Activated CD4-positive, CD25-positive, alpha-beta regulatory T cell treated with anti-CD3 and anti-CD28 coated beads, Interleukin-2, amount 50 U/mL, for 16 hours (primary cell): ENCODE results near the gene DEPP1.
A peak's percentile ranks its signal among the peaks of the same experiment; 100 is the strongest.
"Not testable (repeated sequence)": the region's sequence is repeated elsewhere in the genome, so short reads cannot be mapped to it uniquely, and the experiment has no call there.

ENCODE experiments used
- DNase-seq: peaks from one replicate; pipeline ENCODE4 v3.0.0-alpha.2; 2020; ENCODE audit warnings: low read depth, low spot score

Gene DEPP1, protein sequence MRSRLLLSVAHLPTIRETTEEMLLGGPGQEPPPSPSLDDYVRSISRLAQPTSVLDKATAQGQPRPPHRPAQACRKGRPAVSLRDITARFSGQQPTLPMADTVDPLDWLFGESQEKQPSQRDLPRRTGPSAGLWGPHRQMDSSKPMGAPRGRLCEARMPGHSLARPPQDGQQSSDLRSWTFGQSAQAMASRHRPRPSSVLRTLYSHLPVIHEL

DNA sequence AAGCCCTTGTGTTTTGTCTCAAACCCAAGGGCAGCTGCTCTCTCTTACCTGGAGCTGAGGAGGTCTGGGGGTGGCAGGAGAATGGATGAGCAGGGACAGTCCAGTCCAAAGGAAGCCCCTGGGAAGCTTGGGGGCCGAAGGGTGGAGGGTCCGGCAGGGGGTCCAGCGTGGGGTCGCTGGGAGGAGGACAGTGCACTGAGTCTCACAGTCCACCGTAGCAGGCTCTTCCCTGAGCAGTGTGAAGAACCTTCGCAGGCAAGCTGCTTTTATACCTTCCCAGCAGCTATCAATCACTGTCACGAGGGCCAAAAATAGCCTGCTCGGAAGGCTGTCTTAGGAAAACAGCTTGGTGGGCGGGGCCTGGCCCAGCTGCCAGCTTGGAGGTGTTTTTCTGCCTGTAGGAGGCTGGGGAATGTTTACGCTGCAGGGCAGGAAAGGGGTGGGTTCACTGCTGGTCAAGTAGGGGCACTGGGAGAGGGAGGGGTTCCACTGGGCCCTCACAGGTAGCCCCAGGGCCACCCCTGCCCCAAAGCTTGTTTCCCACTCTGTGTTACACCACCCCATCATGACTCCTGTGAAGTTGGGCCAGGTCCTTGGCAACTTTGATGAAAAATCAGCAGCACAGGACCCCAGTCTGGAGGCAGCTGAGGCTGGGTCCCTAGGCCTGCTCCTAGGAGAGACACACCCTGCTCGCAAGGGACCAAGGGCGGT lies at the start of gene DEPP1:
Gene DEPP1, minus strand, starts transcription at position 240 of the 711 bp plus-strand sequence. CDS start 779 bp downstream, outside the sequence.
- DNase-seq: no peak

- no peak for DNase-seq
Observed at GRCh38 chr10:45023426-45023825, 44.8 kb upstream of the DEPP1 start.

DNA sequence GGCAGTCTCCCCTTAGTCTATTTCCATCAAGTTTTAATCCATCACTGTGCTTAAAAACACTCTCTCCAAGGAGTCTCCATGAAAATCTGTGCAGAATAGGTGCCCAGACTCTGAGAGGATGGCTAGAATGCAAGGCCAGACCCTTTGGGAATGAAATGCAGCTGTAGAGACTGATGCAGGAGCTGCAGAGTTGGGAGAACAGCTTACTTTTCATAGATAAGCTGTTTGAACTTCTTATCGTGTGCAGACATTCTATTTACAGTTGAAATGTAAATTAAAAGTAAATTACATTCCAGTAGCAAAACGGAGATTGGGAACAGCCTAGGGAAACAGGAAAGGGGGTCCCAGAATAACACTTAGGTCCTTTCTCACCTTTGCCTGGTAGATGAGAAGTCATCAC lies 37.0 kb upstream of the DEPP1 start:
- no peak for DNase-seq

GRCh38 chr10:45014557-45014956 lies 35.9 kb upstream of the DEPP1 start:
- not testable (repeated sequence) for DNase-seq

DNA sequence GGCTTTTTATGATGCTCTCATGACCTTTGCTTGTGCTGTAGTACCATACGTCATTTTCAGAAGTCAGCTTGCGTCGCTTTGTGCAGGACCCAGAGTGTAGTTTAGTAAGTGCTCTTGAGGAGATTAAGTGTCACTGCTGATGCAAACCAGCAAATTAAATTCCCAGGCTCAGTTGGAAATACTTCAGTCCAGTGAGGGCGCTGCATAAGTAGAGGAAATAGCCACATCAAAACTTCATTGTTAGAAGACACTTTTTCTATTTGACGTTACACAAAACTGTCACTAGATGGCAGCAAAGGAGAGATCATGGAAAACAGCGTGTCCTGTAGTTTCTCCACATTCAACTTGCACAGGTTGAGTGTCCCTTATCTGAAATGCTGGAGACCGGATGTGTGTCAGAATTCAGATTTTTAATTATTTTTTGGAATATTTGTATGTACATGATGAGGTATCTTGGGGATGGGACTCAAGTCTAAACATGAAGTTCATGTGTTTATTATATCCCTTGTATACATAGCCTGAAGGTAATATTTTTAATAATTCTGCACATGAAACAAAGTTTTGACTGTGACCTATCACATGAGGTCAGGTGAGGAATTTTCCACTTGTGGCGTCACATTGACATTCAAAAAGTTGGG lies 30.0 kb upstream of the DEPP1 start:
- no peak for DNase-seq

- DNase-seq: no peak
Observed at GRCh38 chr10:45006276-45007030, 27.8 kb upstream of the DEPP1 start.

DNA sequence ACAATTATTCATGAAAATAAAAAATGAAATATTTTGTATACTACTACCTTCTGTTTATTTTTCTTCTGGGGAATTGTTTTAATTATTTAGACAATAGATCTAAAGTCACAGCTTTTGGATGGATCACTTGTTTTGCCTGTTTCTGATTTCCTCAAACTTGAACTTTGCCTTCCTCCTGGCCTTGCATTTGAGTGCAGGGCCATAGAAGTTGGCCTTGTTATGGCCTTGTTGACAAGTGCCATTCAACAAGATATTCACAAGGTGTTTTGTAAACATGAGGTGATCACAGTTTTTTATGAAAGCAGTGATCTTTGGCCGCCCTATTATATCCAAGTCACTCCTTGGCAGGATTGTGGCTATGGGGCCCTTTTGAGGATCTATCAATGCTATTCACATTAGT lies 26.7 kb upstream of the DEPP1 start:
- no peak for DNase-seq

DNA sequence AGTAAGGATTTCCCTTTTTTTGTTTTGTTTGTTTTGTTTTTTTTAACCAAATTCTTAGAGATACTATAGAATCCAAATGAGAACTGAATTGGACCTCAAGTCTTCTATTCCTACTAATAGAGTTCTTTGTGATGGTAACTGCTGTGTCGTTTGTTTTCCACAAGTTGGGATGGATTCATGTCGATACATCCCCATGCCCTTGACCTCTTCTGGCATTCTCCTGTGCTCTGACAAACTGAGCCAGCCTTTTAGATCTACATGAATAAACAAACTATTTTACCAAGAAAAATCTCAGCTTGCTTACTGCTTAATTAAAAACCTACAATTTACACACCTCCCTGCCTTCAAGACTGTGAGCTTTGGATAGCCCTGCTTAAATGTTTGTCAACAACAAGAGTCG lies 26.1 kb upstream of the DEPP1 start:
- DNase-seq: no peak

- no peak for DNase-seq
Observed at GRCh38 chr10:45003432-45004000, 24.9 kb upstream of the DEPP1 start.

- no peak for DNase-seq
Observed at GRCh38 chr10:45001381-45002148, 23.0 kb upstream of the DEPP1 start.

DNA sequence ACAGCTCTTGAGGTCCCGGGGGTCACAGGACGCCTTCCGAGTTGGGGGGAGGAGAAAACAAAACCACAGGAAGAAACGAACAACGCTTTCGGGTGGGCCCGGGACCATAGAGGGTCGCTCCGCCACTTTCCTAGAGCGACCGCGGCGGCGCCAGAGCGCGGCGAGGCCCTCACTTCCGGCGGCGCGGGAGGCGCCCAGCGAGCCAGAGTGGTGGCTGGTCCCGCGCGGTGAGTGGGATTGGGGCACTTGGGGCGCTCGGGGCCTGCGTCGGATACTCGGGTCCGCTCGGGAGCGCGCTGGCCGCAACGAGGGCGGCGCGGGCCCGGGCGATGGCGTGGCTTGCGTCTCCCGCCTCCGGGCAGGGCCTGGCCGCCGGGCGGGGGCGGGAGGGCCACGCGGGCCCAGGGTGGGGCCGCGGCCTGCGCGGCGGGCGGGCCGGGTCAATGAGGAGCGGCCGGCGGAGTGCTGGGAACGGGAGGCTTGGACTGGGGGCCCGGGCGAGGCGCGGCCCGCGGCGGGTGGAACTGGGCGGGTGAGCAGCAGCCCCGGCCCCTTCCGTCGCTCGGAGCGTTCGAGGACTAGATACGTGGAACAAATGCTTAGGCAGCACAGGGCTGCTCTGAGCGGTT lies 22.3 kb upstream of the DEPP1 start, which contains the start of gene ZNF22:
Gene ZNF22, plus strand, starts transcription at position 172 of the 629 bp plus-strand sequence. CDS start 2,446 bp downstream, outside the sequence.
- DNase-seq: peak; percentile 15

DNA sequence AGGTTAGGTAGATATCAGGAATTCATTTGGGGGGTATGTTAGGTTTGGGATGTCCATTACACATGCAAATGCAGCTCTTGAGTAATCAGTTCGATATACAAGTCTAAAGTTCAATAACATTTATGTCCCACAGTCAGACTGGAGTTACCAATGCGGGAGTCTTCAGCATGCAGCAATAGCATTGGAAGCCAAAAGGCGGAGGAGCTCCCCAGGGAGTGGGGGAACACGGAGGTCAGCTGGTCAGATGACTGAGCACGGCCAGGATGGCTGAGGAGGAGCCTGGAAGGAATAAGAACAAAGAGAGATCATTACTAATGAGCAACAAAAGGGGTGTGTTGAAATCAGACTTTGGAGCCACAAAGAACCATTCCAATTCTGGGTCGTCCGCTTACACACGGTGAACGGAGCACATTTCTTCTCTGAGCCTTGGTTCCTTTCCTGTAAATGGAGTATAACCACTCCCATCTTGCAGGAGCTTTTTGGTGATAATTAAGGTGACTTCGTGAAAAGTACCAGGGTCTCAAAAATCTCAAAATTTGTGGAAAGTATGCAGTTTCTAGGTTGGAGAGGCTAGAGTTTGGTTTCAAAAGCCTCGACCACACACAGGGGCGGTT lies 21.6 kb upstream of the DEPP1 start:
- DNase-seq: no peak

DNA sequence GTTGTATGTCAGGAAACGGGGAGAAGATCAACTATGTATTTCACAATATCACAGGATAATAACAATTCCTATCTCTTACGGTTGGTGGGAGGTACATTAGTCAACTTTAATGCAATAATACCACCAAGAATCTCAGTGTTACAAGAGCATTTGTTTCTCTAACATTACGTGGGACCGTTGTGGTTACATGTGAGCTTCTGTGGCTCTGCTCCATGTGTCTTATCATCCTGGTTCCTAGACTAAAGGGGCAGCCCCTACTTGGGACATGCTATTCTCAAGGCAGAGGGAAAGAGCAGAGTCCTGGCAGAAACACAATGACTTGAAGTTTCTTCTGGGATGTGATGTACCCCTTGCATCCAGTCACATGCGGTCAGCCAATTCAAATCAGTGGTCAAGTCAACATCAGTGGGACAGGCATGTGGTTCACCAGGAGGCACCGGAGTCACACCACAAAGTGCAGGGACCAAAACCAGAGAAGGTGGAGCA lies 19.6 kb upstream of the DEPP1 start:
- no peak for DNase-seq

GRCh38 chr10:44997105-44997748 lies 18.6 kb upstream of the DEPP1 start:
- DNase-seq: no peak

DNA sequence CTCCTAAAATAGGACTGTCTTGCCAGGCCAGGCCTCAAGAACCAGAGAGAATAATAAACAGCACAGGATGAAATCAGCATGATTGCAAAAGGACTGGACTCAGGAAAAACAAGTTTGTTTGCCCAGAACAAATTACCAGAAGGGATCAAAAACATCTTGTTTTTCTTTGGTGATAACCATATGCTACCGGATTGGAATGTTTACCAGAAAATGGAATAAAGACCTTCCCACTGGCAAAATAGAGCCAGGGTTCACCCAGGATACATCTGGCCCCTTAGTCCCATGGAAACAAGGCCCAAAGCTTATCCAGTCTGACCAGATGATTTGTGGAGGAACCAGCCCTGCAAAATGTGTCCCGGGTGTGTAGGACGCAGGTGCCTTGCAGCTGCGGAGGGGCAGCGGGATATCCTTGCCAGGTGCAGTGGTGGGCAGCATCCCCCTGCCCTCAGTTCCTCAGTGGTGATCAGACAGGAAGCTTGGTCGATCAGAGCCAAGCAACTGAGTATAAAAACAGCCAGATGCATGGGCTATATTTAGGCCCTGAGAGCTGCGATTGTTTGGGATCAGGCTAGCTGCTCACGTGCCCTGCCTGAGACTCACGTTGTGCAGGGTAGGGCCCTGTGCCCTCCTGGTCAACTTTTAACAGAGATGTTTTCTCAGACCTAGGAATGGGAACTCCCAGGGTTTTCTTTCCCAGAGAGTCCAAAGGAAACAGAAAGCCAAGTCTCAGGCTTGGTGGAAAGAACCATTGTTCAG lies 17.5 kb upstream of the DEPP1 start:
- no peak for DNase-seq

DNA sequence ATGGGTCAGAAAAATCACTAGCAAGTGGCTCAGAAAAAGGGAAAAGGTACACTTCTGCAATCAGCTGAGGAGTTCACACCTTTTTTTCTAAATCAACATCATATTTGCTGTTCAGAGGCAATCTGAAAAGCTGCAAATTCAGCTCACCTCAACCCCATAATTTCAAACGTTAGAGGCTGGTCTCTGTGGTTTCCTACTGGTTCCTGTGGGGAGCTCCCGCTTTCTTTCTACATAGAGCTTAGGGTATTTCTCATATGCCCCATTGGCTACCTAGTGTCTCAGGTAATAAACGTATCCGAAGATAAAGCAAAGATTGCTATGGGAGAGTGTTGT lies 16.9 kb upstream of the DEPP1 start:
- no peak for DNase-seq

- DNase-seq: no peak
Observed at GRCh38 chr10:44994752-44995530, 16.3 kb upstream of the DEPP1 start.
